Measurements from ENCODE around the gene HNRNPR.

HNRNPR gene

DNA sequence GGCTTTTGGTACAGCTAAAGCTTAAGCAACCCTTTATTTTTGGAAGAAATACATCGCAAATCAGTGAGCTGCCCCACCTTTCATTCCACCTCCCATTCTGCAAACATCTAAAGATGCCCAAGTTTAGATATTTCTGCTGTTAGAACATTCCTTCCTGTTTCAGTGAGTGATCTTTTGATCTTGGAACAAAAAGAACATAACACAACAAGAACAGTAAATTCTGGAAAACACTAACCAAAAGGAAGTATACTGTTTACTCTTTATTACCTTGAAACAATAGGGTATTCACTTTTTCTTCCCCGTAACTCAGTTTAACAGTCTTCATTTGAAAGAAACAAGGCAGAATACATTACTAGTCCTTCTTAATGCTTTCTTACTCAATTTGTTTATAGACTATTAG lies 40.6 kb downstream of the HNRNPR start:
- H3K23ac ChIP-seq (ENCODE audit: low read length in 2 of 2) = no peak overlapping the region
- H3K4me3 ChIP-seq (ENCODE audit: insufficient read depth in 1 of 2, low read depth in 1 of 2, low read length in 2 of 2) = no peak overlapping the region
- H4K91ac ChIP-seq (ENCODE audit: low read length) = no peak overlapping the region
- DNase-seq = no peak
- peaks cover 20 to 88% of the 10 kb centered on the region in 2 experiments for H3K36me3 ChIP-seq (ENCODE audit: control insufficient read depth in 1 of 2, insufficient read depth in 2 of 2, low read depth in 1 of 2, low read length in 2 of 2)
- no peak overlapping the region for H2AK5ac ChIP-seq (ENCODE audit: low read length, severe bottlenecking)
- H3K27ac ChIP-seq (ENCODE audit: low read length, poor library complexity, severe bottlenecking) = no peak overlapping the region
- 90% methylated on average over 2 of the region's 2 CpGs for WGBS
- H3K79me1 ChIP-seq (replicated peaks; ENCODE audit: low read length, poor library complexity, severe bottlenecking) = peaks cover 11% of the 10 kb centered on the region
- no peak overlapping the region for H3K18ac ChIP-seq (ENCODE audit: low read depth in 1 of 2, low read length in 2 of 2)
- H3K4me2 ChIP-seq (ENCODE audit: low read length, poor library complexity, severe bottlenecking) = no peak overlapping the region
- H3K4me1 ChIP-seq (ENCODE audit: control insufficient read depth, insufficient read depth, low read depth, low read length) = no peaks in the 10 kb centered on the region
- H4K8ac ChIP-seq (ENCODE audit: low read length) = no peak overlapping the region
- H3K9ac ChIP-seq (ENCODE audit: low read length) = no peak overlapping the region
- no peak overlapping the region for H3K14ac ChIP-seq (ENCODE audit: low read length in 2 of 2)
- no peaks in the 10 kb centered on the region for H3K9me3 ChIP-seq (ENCODE audit: control insufficient read depth, low read length)
- H2BK15ac ChIP-seq (ENCODE audit: low read depth, poor library complexity, severe bottlenecking) = no peak overlapping the region
- no peak overlapping the region for H3K4ac ChIP-seq (ENCODE audit: low read depth in 1 of 2, low read length in 2 of 2)
- H2BK12ac ChIP-seq (ENCODE audit: low read length in 2 of 2) = no peak overlapping the region
- H2BK5ac ChIP-seq (ENCODE audit: low read depth, low read length, poor library complexity, severe bottlenecking) = no peak overlapping the region
- H2AFZ ChIP-seq (ENCODE audit: low read depth, low read length) = no peak overlapping the region
- H2BK120ac ChIP-seq (ENCODE audit: low read depth, low read length) = no peak overlapping the region
- no peaks in the 10 kb centered on the region for H3K27me3 ChIP-seq (ENCODE audit: control insufficient read depth in 1 of 2, insufficient read depth in 1 of 2, low read length in 2 of 2)

DNA sequence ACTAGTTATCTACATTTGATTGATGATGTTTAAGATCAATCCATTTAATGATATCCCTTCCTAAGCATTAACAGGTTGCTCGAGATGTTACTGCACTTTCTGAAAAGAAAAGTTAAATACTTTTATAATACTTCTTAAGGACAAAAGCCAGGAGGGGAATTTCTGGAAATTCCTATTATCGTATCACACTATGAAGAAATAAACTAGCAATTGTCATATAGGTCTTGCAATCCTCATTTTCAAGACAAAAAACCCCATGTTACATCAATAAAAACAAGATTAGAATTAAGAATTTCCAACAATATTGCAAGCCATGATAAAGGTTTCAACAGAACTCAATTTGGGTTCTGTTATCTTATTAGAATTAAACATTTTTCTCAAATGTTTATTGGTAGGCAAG lies 47.2 kb downstream of the HNRNPR start:
- Histone ChIP-seq H2BK15ac (ENCODE audit: low read depth, poor library complexity, severe bottlenecking) (no peak overlapping the region), H3K27me3 (ENCODE audit: control insufficient read depth in 1 of 2, insufficient read depth in 1 of 2, low read length in 2 of 2) (no peaks in the 10 kb centered on the region), H3K9me3 (ENCODE audit: control insufficient read depth, low read length) (no peaks in the 10 kb centered on the region), H3K36me3 (ENCODE audit: control insufficient read depth in 1 of 2, insufficient read depth in 2 of 2, low read depth in 1 of 2, low read length in 2 of 2) (peaks cover 30 to 88% of the 10 kb centered on the region in 2 experiments), H3K9ac (ENCODE audit: low read length) (no peak overlapping the region), H3K4me3 (ENCODE audit: insufficient read depth in 1 of 2, low read depth in 1 of 2, low read length in 2 of 2) (no peak overlapping the region), H2AK5ac (ENCODE audit: low read length, severe bottlenecking) (no peak overlapping the region), H3K4me1 (ENCODE audit: control insufficient read depth, insufficient read depth, low read depth, low read length) (no peaks in the 10 kb centered on the region), H3K4me2 (ENCODE audit: low read length, poor library complexity, severe bottlenecking) (no peak overlapping the region), H2AFZ (ENCODE audit: low read depth, low read length) (no peak overlapping the region), H3K27ac (ENCODE audit: low read length, poor library complexity, severe bottlenecking) (no peak overlapping the region), H3K14ac (ENCODE audit: low read length in 2 of 2) (no peak overlapping the region), H2BK120ac (ENCODE audit: low read depth, low read length) (no peak overlapping the region), H3K79me1 (replicated peaks; ENCODE audit: low read length, poor library complexity, severe bottlenecking) (peaks cover 22% of the 10 kb centered on the region), H2BK5ac (ENCODE audit: low read depth, low read length, poor library complexity, severe bottlenecking) (no peak overlapping the region), H4K8ac (ENCODE audit: low read length) (no peak overlapping the region), H3K4ac (ENCODE audit: low read depth in 1 of 2, low read length in 2 of 2) (no peak overlapping the region), H3K18ac (ENCODE audit: low read depth in 1 of 2, low read length in 2 of 2) (no peak overlapping the region), H4K91ac (ENCODE audit: low read length) (no peak overlapping the region), H2BK12ac (ENCODE audit: low read length in 2 of 2) (no peak overlapping the region), H3K23ac (ENCODE audit: low read length in 2 of 2) (no peak overlapping the region)
- no peak for DNase-seq
- no CpG with 5 or more reads among the region's 2 CpGs for WGBS

DNA sequence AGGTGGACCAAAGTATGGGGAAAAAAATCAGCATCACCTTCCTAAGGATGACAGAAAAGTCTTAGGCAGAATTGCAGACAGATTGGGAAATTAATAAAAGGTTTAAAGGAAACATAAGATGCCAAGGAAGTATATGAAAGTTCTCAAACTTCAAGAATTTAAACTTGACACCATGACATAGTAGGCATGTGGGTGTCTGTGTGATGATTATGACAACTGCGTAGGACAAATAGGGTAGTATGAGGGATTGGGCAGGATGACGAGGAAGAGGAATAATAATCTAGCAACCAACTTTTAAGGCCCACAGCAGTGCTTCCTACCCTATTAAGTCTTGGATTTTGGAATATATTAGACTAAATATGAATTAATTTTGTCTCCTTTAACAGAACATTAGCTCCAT lies 52.4 kb downstream of the HNRNPR start:
- no peak overlapping the region for H2AK5ac ChIP-seq (ENCODE audit: low read length, severe bottlenecking)

DNA sequence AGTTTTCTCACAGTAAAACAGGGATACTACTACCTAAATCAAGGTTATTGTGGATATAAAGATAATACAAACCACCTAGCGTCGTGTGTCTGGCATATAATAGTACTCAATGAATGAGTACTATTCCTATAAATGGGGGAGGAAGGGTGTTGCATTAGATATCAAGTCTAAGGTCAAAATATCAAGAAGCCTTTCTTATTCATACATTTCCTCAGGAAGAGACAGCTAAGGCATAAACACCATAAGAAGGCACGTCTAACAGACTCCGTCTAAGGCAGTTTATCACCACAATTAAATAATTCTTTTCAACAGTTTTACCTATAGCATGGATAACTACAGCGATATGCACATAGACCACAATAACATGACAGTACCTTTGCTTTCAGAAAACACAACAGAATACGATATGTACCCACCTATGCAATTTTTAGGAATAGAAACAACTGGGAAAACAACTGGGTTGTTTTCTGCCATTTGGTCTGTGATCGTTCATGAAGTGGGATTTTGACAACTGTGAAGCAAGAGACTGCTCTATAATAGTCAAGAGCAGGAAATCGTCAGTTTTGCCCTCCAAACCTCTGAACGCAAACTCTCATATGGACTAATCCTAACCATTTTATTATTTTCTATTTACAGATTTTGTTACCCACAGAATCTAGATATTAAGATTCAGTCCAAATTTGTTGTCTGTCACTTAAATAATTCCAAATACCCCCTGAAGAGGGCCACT lies 53.1 kb downstream of the HNRNPR start:
- Histone ChIP-seq H2BK5ac (ENCODE audit: low read depth, low read length, poor library complexity, severe bottlenecking) (no peak overlapping the region), H3K27me3 (ENCODE audit: control insufficient read depth in 1 of 2, insufficient read depth in 1 of 2, low read length in 2 of 2) (no peaks in the 10 kb centered on the region), H3K14ac (ENCODE audit: low read length in 2 of 2) (no peak overlapping the region), H3K27ac (ENCODE audit: low read length, poor library complexity, severe bottlenecking) (no peak overlapping the region), H3K4ac (ENCODE audit: low read depth in 1 of 2, low read length in 2 of 2) (no peak overlapping the region), H3K4me3 (ENCODE audit: insufficient read depth in 1 of 2, low read depth in 1 of 2, low read length in 2 of 2) (no peak overlapping the region), H3K23ac (ENCODE audit: low read length in 2 of 2) (no peak overlapping the region), H3K9me3 (ENCODE audit: control insufficient read depth, low read length) (no peaks in the 10 kb centered on the region), H3K79me1 (replicated peaks; ENCODE audit: low read length, poor library complexity, severe bottlenecking) (peaks cover 21% of the 10 kb centered on the region), H3K4me2 (ENCODE audit: low read length, poor library complexity, severe bottlenecking) (no peak overlapping the region), H4K8ac (ENCODE audit: low read length) (no peak overlapping the region), H2BK12ac (ENCODE audit: low read length in 2 of 2) (no peak overlapping the region), H3K18ac (ENCODE audit: low read depth in 1 of 2, low read length in 2 of 2) (no peak overlapping the region), H4K91ac (ENCODE audit: low read length) (no peak overlapping the region), H2BK120ac (ENCODE audit: low read depth, low read length) (no peak overlapping the region), H2AK5ac (ENCODE audit: low read length, severe bottlenecking) (no peak overlapping the region), H3K9ac (ENCODE audit: low read length) (no peak overlapping the region), H2AFZ (ENCODE audit: low read depth, low read length) (no peak overlapping the region), H3K36me3 (ENCODE audit: control insufficient read depth in 1 of 2, insufficient read depth in 2 of 2, low read depth in 1 of 2, low read length in 2 of 2) (peaks cover 9 to 75% of the 10 kb centered on the region in 2 experiments), H2BK15ac (ENCODE audit: low read depth, poor library complexity, severe bottlenecking) (no peak overlapping the region), H3K4me1 (ENCODE audit: control insufficient read depth, insufficient read depth, low read depth, low read length) (no peaks in the 10 kb centered on the region)
- no peak for DNase-seq
- 94% methylated on average over 6 of the region's 9 CpGs for WGBS

More for the DNA sequence above, 52.4 kb downstream of the HNRNPR start:
- Histone ChIP-seq H3K79me1 (replicated peaks; ENCODE audit: low read length, poor library complexity, severe bottlenecking) (peaks cover 21% of the 10 kb centered on the region), H2BK5ac (ENCODE audit: low read depth, low read length, poor library complexity, severe bottlenecking) (no peak overlapping the region), H3K9me3 (ENCODE audit: control insufficient read depth, low read length) (no peaks in the 10 kb centered on the region), H3K27ac (ENCODE audit: low read length, poor library complexity, severe bottlenecking) (no peak overlapping the region), H4K91ac (ENCODE audit: low read length) (no peak overlapping the region), H2BK15ac (ENCODE audit: low read depth, poor library complexity, severe bottlenecking) (no peak overlapping the region), H3K14ac (ENCODE audit: low read length in 2 of 2) (no peak overlapping the region), H3K23ac (ENCODE audit: low read length in 2 of 2) (no peak overlapping the region), H3K9ac (ENCODE audit: low read length) (no peak overlapping the region), H2AFZ (ENCODE audit: low read depth, low read length) (no peak overlapping the region), H2BK12ac (ENCODE audit: low read length in 2 of 2) (no peak overlapping the region), H3K18ac (ENCODE audit: low read depth in 1 of 2, low read length in 2 of 2) (no peak overlapping the region), H3K4me1 (ENCODE audit: control insufficient read depth, insufficient read depth, low read depth, low read length) (no peaks in the 10 kb centered on the region), H4K8ac (ENCODE audit: low read length) (no peak overlapping the region), H3K4ac (ENCODE audit: low read depth in 1 of 2, low read length in 2 of 2) (no peak overlapping the region), H2BK120ac (ENCODE audit: low read depth, low read length) (no peak overlapping the region), H3K36me3 (ENCODE audit: control insufficient read depth in 1 of 2, insufficient read depth in 2 of 2, low read depth in 1 of 2, low read length in 2 of 2) (peaks cover 9 to 75% of the 10 kb centered on the region in 2 experiments), H3K27me3 (ENCODE audit: control insufficient read depth in 1 of 2, insufficient read depth in 1 of 2, low read length in 2 of 2) (no peaks in the 10 kb centered on the region), H3K4me2 (ENCODE audit: low read length, poor library complexity, severe bottlenecking) (no peak overlapping the region), H3K4me3 (ENCODE audit: insufficient read depth in 1 of 2, low read depth in 1 of 2, low read length in 2 of 2) (no peak overlapping the region)
- no peak for DNase-seq
- no CpG with 5 or more reads among the region's 2 CpGs for WGBS

Measured in mesenchymal stem cell (in vitro differentiated cells and primary cell).